Stimulated activated CD4-positive, alpha-beta T cell treated with anti-CD3 and anti-CD28 coated beads, Interleukin-15, amount 100 ng/mL, for 1 hour (primary cell): ENCODE results near the gene MAGI2.
"Not testable (repeated sequence)": the region's sequence is repeated elsewhere in the genome, so short reads cannot be mapped to it uniquely, and the experiment has no call there.

Experiments
- DNase-seq, 2 donors: peaks; one replicate each; pipeline ENCODE4 v3.0.0-alpha.2; 2020; ENCODE audit warnings: low read depth in 1 of 2, low spot score in 1 of 2

MAGI2 gene

GRCh38 chr7:79064187-79064823, 389.2 kb downstream of the MAGI2 start:
- DNase-seq, result no peak

GRCh38 chr7:79063019-79063698, 390.3 kb downstream of the MAGI2 start:
- DNase-seq, result no peak

GRCh38 chr7:79060498-79060897, 393.0 kb downstream of the MAGI2 start:
- no peak for DNase-seq

- no peak for DNase-seq
These were observed 397.6 kb downstream of the MAGI2 start for GRCh38 chr7:79055722-79056415.

GRCh38 chr7:79051915-79052314, 401.6 kb downstream of the MAGI2 start:
- DNase-seq, result no peak

- DNase-seq, result no peak
These were observed 402.9 kb downstream of the MAGI2 start for GRCh38 chr7:79050603-79051002.

- DNase-seq, result no peak
These were observed 407.4 kb downstream of the MAGI2 start for GRCh38 chr7:79046061-79046460.

- DNase-seq, result no peak
These were observed 416.5 kb downstream of the MAGI2 start for GRCh38 chr7:79037001-79037400.

GRCh38 chr7:79036356-79036755, 417.1 kb downstream of the MAGI2 start:
- no peak for DNase-seq

- no peak for DNase-seq
These were observed 417.6 kb downstream of the MAGI2 start for GRCh38 chr7:79035858-79036257.

- DNase-seq, result no peak
These were observed 418.7 kb downstream of the MAGI2 start for GRCh38 chr7:79034730-79035129.

GRCh38 chr7:79019711-79020110, 433.8 kb downstream of the MAGI2 start:
- not testable (repeated sequence) for DNase-seq

- DNase-seq, result no peak
These were observed 441.5 kb downstream of the MAGI2 start for GRCh38 chr7:79011921-79012320.

GRCh38 chr7:79009647-79010046, 443.8 kb downstream of the MAGI2 start:
- no peak for DNase-seq

- DNase-seq, result no peak
These were observed 444.7 kb downstream of the MAGI2 start for GRCh38 chr7:79008786-79009185.

GRCh38 chr7:78996013-78996412, 457.5 kb downstream of the MAGI2 start:
- no peak for DNase-seq

- DNase-seq, result no peak
These were observed 460.1 kb downstream of the MAGI2 start for GRCh38 chr7:78993341-78993740.

GRCh38 chr7:78985509-78985908, 468.0 kb downstream of the MAGI2 start:
- DNase-seq, result no peak

GRCh38 chr7:78983483-78983882, 470.0 kb downstream of the MAGI2 start:
- DNase-seq, result no peak

- DNase-seq, result no peak
These were observed 483.0 kb downstream of the MAGI2 start for GRCh38 chr7:78970440-78970916.

GRCh38 chr7:78968951-78969350, 484.5 kb downstream of the MAGI2 start:
- no peak for DNase-seq

GRCh38 chr7:78967561-78967960, 485.9 kb downstream of the MAGI2 start:
- not testable (repeated sequence) for DNase-seq
